GM18873 (cell line): Measurements from ENCODE around the gene FSTL4.

Experiments
- ATAC-seq: cut with Tn5 transposase; IDR thresholded peaks from one replicate; pipeline ENCODE4 v1.9.1; 2021; ENCODE audit warnings: mild to moderate bottlenecking, moderate library complexity, moderate number of reproducible peaks; ENCODE audit not compliant: unreplicated experiment, low FRiP score

The FSTL4 gene

DNA sequence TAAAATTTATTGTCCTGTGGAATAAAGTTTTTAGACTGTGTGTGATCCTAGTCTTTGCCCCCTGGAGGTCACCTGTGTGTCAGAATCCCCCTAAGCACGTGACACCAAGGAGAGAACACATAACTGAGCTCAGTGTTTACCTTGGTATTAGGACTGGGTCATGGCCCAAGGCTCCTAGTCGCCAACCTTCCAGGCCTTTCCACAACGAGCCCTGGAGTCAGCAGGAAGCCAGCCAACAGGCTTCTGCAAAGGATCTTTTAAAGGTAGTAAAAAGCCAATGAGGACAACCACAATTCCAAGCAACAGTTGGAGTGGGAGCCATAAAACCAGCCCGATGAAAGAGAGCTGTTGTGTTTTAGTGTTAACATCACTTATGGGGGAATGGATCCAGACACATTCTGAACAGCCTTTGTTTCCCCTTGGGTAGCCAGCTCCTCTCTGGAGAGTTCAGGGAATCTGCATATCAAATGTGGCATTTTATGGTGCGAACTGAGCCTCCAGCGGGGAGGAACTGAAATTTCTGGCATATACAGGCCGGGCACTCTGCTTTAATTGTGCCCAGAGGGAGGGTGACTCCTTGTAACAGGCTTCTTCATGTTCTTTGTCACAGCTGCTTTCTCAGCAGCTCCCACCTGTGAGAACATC is 239.9 kb downstream of the FSTL4 start:
- ATAC-seq = no peak

DNA sequence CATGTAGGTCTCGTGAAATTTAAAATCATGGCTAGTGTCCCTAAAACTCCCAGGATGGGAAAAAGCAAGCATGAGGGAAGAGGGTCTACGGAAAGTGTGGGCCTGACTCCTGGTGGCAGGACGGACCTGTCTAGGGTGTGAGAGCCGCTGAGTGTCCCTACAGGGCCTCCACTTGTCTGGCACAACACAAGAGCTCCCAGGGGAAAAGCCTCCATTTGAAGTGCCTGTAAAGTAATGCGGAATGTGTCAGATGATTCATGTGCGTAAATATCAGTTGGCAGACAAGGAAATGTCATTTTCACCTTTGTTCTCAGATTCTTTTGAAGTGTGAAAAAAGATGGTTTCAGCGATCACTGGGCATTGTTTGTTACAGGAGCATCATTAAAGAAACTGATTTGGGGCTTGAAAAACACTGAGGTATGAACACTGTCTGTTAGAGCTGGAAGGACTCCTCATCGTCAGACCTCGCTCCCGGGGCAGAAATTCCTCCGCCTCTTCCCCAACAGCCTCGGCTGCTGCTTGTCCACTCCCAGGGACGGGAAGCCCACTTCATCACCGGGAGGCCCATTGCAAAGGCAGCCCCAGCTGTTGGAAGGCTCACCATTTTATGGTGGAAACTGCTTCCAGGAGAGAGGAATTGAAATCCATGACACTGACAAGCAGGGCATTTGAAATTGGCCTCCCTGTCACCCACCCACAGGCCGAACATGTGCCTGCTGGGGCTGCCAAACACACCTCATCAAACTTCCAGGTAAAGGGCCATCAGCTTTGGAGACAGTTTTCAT is 240.8 kb downstream of the FSTL4 start:
- no peak for ATAC-seq

GRCh38 chr5:133370904-133371303 is 241.4 kb downstream of the FSTL4 start:
- no peak for ATAC-seq

DNA sequence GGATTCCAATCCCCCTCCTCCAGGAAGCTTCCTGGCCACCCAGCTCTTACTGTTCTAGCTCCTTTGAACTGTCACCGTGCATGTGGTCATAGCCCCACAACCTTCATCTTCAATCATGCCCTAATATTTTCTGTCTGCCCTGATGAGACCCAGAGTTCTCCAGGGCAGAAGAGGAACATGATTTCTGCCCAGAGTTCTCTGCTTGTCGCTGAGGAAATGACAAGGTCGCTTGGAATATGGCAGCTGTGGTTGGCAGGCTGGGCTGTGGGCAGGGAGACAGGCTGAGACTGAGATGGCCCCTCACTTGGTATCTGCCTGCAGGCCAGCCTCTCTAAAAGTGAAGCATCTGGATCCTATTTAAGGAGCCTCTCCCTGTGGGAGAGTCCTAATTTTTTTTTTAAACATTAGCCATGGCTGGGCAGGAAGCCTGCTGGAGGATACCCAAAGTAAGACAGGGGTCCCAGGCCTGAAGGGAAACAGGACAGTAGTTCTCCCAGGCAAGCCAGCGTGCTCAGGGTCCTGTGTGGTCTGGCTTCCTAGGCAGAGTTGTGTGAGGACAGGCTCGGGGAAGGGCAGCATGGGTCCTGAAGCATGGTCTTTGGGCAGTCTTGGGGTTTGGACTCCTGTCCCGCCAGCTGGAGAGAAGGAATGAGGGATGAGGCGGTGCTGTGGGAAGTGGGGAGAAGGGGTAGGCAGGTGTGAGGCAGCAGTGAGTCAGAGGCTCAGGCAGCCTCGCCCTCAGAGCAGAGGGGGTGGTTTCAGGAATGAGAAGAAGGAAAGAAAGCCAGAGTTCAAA is 242.1 kb downstream of the FSTL4 start:
- no peak for ATAC-seq

DNA sequence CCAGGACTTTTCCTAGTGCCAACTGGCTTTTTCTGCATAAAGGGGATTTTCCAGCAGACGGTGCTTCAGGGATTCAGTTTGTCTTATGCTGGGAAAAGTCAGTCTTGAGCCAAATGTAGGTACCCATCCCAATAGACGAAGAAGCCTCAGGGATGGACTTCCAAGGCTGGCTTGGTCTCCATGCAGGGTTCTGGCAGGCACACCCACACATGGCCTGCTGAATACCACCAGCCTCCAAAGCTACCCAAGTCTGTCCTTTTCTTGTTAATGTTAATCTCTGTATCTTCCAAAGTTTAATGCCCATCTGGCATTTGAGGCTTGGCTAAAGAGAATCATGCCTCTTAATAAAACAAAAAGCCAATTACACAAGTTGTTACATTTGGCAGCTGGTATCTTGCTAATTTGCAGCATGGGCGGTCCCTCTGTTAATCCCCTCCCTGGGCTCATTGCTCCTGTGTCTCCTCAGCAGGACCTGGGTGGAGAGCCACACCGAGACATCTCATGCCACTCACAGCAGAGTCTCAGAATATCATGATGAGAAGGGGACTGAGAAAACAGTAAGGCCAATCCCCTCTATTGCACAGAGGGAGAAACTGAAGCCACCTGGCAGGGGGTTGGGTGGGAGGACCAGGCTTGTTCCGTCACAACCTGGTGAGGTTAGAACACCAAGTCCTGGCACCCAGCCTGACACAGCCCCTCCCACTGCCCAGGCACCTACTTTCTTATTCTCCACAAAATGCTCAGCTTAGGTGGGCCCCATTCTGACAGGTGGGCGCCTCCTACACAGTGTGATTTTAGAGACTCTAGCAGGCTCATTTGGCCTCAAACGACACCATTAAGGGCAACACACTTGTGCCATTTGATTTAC is 243.2 kb downstream of the FSTL4 start:
- ATAC-seq = no peak

DNA sequence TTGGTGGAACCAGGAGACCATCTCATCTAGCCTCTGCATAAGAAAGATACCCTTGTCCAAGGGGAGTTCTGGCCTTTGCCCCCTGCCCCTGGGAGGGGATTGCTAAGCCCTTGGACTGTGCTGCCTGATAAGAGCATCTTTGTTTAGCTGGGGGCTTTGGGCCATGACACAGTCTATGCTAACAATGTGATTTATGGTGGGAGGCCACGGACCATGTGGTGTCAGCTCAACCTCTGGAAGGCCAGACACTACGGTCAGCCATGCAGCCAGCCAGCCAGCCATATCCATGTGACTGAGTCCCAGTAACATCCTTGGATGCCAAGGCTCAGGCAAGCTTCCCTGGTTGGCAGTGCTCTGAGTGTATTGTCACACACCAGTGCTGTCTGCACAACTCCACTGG is 244.4 kb downstream of the FSTL4 start:
- no peak for ATAC-seq

- ATAC-seq = no peak
Observed at GRCh38 chr5:133367071-133367786, 245.1 kb downstream of the FSTL4 start.

DNA sequence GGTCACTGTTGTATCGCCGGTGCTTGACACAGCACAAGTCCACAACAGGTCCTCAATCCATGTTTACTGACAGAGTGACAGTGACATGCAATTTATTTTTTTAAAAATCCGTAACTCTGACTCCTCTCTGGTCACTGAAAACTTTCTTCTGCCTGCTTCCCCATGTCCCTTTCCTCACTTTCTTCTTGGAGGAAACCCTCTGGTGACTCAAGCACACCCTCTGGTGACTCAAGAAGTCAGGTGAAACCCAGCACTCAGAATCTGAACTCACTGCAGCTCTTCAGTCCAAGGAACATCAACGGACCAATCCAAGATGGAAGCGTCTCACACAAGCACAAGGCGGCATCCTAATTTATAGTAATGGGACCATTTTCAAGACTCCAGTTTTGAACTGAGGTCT is 245.9 kb downstream of the FSTL4 start:
- no peak for ATAC-seq

DNA sequence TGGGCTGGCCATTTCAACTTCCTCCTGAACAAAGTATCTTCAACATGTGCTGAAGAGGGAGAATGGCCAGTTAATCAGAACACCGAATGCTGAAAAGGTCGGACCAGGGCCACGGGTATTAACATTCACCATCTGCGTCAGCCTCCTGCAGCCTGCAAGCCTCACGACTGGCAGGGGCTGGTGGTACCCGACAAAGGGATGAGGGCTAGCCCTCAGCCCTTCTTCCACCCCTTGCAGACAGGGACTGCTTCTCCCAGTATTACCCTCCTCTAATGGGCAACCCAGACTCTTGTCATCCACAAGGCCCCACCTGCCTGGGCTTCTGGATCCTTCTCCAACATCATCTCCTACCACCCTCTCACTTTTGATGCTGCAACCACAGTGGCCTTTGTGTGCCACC is 246.6 kb downstream of the FSTL4 start:
- ATAC-seq = no peak

GRCh38 chr5:133364936-133365707 is 247.2 kb downstream of the FSTL4 start:
- no peak for ATAC-seq

- ATAC-seq = no peak
Observed at GRCh38 chr5:133363807-133364587, 248.3 kb downstream of the FSTL4 start.

DNA sequence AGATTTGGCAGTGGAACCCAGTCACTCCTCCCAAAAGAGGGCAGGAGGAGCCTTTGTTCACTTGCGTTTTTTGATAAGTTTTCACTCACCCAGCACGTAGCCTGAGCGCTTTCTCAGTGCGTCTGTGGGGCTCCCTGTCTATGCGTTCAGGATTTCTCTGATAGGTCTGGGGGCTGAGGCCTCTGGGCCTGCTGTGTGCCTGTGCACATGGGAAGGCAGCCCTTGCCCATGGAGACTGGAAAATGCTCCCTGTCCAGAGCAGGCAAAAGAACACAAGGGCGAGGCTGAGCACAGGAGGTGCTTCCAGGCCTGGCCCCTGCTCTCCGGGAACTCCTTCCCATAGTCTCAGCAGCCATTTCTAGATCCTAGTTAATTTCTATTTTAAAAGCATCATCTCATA is 249.9 kb downstream of the FSTL4 start:
- ATAC-seq = no peak

DNA sequence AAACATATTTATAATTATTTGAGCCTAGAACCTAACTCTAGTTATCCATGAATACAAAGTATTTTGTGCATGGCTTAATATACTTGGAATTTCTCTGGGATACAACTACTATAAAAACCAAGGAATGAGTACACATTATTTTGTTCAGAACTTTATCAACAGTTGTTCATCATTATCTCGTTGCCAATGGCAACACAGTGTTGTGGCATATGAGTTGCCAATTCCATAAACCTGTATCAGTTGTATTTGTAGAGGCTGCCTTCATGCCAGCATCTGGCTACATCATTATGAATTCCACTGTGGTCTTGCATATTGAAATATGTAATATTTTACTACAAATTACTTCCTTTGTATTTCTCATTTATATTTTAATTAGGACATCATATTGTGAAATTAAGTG is 250.4 kb downstream of the FSTL4 start:
- no peak for ATAC-seq

DNA sequence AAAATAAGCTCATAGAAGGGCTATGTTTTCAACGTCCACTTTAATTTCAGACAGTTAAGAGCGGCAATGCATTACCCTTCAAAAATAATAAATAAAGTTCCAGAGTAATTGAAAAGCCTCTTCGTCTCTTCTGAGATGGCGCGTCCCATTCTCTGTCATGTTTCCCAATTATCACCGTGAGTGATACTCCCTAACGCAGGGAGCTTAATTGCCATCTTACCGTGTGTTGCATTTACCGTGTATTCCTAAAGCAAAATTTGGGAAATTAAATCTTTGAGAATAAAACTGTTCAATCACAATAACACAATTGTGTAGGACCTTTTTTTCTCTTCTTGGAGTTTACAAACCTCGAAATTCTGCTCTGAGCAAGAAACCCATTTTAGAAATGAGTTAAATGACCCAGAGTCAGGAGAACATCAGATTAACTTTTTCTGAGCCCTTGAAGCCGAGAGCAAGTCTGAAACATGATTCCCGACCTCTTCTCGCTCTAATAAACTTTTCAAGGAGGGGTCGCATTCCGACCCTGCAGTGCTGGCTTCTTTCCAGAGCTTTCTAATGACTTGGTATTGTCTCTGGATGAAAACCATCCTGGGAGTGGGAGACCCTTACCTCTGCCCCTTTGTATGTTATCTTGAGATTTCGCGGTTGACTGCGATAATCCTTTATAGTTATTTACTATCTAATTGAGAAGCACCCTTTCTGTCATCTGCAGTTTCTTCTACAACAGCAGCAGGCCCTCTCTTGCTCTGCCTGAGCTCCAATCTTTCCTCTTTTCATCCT is 251.5 kb downstream of the FSTL4 start:
- no peak for ATAC-seq

DNA sequence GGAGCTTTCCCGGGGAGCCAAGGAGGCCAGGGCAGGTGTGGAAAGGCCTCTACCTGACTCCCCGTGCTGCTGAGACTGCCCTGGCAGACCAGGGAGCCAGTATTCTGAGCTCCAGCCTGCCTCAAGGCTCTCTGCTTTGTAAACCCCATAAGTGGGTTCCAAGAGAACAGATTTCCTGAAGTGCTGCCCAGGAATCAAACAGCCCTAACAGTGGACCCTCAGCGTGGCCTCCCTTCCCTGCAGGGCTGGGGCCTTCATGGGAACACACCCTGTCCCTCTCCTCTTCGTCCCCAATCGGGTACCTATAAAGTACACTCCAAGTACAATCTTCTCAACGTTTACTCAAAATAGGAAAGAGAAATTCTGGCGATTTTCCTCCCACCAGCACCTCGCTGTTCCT is 252.5 kb downstream of the FSTL4 start:
- no peak for ATAC-seq

DNA sequence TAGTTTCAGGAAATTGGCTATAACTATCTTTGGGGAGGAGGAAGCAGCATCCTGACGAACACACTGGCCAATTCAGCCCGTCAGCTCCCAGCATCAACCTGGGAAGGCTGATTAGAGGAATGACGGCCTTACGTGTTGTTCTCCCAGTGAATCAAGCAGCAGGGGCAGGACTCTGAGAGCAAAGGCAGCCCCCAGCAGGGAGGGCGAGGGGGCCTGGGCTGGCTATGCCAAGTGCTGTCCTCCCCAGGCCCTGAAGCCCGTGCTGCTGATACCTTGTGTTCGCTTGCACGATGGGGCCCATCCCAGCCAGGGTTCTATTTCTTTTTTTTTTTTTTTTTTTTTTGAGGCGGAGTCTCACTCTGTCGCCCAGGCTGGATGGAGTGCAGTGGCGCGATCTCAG is 254.1 kb downstream of the FSTL4 start:
- no peak for ATAC-seq

DNA sequence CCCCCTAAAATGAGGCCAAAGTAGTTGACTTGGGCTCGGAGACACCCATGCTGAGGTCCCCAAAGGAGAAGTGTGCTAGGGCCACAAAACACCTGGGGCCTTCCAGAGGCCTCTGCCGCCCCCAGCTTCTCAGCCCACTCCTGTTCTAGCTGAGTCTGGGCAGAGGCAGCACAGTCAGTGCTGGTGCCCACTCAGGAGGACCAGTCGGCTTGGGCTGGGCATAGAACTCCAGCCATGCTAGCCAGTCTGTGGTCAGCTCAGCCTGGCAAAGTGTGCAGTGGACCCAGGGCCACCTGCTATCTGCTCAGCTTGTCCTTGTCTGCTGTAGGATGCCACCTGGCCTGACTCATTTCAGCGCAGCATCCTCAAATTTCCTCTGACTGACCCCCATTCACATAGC is 254.6 kb downstream of the FSTL4 start:
- ATAC-seq = no peak

GRCh38 chr5:133356984-133357421 is 255.3 kb downstream of the FSTL4 start:
- no peak for ATAC-seq
